T-cell (primary cell): ENCODE data around the gene MMRN2. TPM values are rescaled to one million over a fixed set of nuclear protein-coding genes. Genes with fewer than 3 reads are reported as not detected.

Experiments used
- ATAC-seq, 4 experiments: fragments of 200-7000 bp in 3 of 4; fragments of 150-1000 bp in 1 of 4; cut with Tn5 transposase; replicated peaks in 1 of 4; 1 replicate in 3 of 4; 2 replicates in 1 of 4; pipeline ENCODE4 v1.10.0; 2021; ENCODE audit warnings: moderate library complexity in 3 of 4, mild to moderate bottlenecking in 2 of 4, moderate number of reproducible peaks in 1 of 4
- CTCF ChIA-PET, 2 donors: fragments of 300-600 bp; sonication (Branson Sonifier 250); formaldehyde crosslinking; loops; one replicate each; lab custom pipeline; 2022; ENCODE audit warnings: antibody characterized with exemption in 2 of 2; lab: Charles Lee
- POLR2A ChIA-PET, 2 donors: fragments of 300-600 bp; sonication (Branson Sonifier 250); formaldehyde crosslinking; loops; one replicate each; lab custom pipeline; 2022; ENCODE audit warnings: antibody characterized with exemption in 2 of 2; lab: Charles Lee
- DNase-seq, 35 experiments: peaks; one replicate each; pipeline versions ENCODE4 v3.0.0 to v3.0.0-alpha.2; 2013 to 2023
- H3K27ac ChIP-seq: one replicate; pipeline ENCODE4 v1.5.1; 2013; ENCODE audit warnings: low read length
- H3K27me3 ChIP-seq, 2 experiments: replicated peaks in 1 of 2; 1 replicate in 1 of 2; 2 replicates in 1 of 2; pipeline versions ENCODE4 v1.6.1 to v1.7.0; 2013; ENCODE audit warnings: low read length in 1 of 2, mixed read lengths in 1 of 2; ENCODE audit not compliant: control insufficient read depth in 2 of 2, insufficient read depth in 2 of 2; ENCODE audit errors: extremely low read depth in 1 of 2
- H3K36me3 ChIP-seq, 2 donors: 1 replicate in 1 of 2; 2 replicates in 1 of 2; pipeline versions ENCODE4 v1.6.1 to v1.7.0; 2013; ENCODE audit warnings: low read length in 1 of 2; ENCODE audit not compliant: control insufficient read depth in 2 of 2, insufficient read depth in 1 of 2; ENCODE audit errors: extremely low read depth in 1 of 2
- H3K4me1 ChIP-seq, 2 experiments: 1 replicate in 1 of 2; 2 replicates in 1 of 2; pipeline versions ENCODE4 v1.6.1 to v1.7.0; 2013; ENCODE audit warnings: low read length in 2 of 2, mixed read lengths in 1 of 2; ENCODE audit not compliant: insufficient read depth in 2 of 2, control insufficient read depth in 1 of 2; ENCODE audit errors: extremely low read depth in 1 of 2
- H3K4me3 ChIP-seq, 2 donors: 1 replicate in 1 of 2; 2 replicates in 1 of 2; pipeline versions ENCODE4 v1.5.1 to v1.7.0; 2013; ENCODE audit warnings: mild to moderate bottlenecking in 2 of 2, low read length in 1 of 2, moderate library complexity in 1 of 2; ENCODE audit not compliant: control insufficient read depth in 1 of 2; ENCODE audit errors: extremely low read depth in 1 of 2
- H3K9me3 ChIP-seq: 2 replicates; pipeline ENCODE4 v1.7.0; 2013
- H3K27ac Mint-ChIP-seq, 2 donors: one replicate each; pipeline ENCODE4 v1.8.0; 2020 to 2021; ENCODE audit warnings: mild to moderate bottlenecking in 2 of 2, mixed read lengths in 2 of 2
- H3K27me3 Mint-ChIP-seq, 2 donors: one replicate each; pipeline ENCODE4 v1.8.0; 2021 to 2022; ENCODE audit warnings: mixed read lengths in 2 of 2
- H3K36me3 Mint-ChIP-seq: one replicate; pipeline ENCODE4 v1.8.0; 2021; ENCODE audit warnings: mixed read lengths
- H3K4me1 Mint-ChIP-seq, 3 donors: one replicate each; pipeline ENCODE4 v1.8.0; 2020 to 2022; ENCODE audit warnings: mixed read lengths in 3 of 3, mild to moderate bottlenecking in 1 of 3
- H3K4me3 Mint-ChIP-seq, 3 donors: one replicate each; pipeline ENCODE4 v1.8.0; 2020 to 2022; ENCODE audit warnings: mild to moderate bottlenecking in 3 of 3, mixed read lengths in 3 of 3, moderate library complexity in 3 of 3
- H3K9me3 Mint-ChIP-seq, 3 donors: one replicate each; pipeline ENCODE4 v1.8.0; 2020 to 2022; ENCODE audit warnings: mixed read lengths in 3 of 3
- WGBS: methylation state at CpG from one replicate; pipeline ENCODE4 v1.1.5; 2013; ENCODE audit warnings: missing lambda C conversion rate; ENCODE audit not compliant: insufficient coverage; 5-methylcytosine and 5-hydroxymethylcytosine counted together
- total RNA-seq, 35 experiments: library from RNA in 6 of 35; stranded (reverse) in 6 of 35; fragments of 120-200 nt in 1 of 35; gene quantifications; one replicate each; pipeline versions ENCODE4 v1.2.1 to v1.2.4 and lab custom pipeline; 2013 to 2026

Gene MMRN2
- total RNA-seq, 5 donors from 2014 or later (not counting 1 experiment from before 2014, with no cell fraction given): 0.09 to 0.96 (median 0.33) TPM; not detected in 1

DNA sequence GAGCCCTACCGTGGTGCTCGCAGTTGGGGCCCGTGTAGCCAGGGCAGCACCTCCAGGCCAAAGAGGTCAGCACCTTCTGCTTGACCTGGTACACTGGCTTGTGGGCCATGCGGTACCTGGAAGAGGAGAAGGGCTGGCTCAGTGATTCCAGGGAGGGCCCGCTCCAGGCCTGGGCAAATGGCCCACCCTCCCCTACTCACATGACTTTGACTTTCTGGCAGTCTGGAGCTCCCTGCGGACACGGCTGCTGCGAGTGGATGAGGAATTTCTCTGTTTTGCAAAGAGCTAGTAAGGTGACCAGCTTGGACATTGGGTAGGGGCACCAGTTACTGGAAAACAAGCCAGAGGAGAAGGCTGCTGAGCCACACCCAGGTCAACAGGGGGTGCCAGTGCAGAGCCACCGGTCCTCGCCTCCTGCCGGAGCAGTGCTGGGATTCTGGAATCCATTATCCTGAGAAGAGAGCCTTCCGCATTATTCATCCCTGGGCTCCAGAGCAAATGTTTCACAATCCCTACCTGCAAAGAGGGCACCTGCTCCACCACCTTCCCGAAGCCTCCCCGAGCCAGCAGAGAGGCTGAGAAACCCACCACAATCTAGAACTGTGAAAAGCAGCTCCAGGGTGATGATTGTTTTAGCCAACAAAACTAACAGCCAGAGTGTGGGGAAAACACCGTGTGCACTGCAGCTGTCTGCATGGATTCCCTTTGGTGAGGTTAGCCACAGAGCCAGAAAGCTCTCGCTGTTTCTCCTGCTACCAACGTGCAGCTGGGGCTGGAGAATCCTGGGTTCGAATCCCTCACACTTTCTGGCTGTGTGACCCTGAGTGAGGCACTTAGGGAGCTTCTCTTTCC lies 11.8 kb downstream of the MMRN2 start:
- CTCF ChIA-PET: interaction anchor here (0.6 to 0.9 kb wide), 2 partner anchors 15 to 223 kb away, joined by 4 to 6 read pairs; no protein-coding TSS in a partner anchor

DNA sequence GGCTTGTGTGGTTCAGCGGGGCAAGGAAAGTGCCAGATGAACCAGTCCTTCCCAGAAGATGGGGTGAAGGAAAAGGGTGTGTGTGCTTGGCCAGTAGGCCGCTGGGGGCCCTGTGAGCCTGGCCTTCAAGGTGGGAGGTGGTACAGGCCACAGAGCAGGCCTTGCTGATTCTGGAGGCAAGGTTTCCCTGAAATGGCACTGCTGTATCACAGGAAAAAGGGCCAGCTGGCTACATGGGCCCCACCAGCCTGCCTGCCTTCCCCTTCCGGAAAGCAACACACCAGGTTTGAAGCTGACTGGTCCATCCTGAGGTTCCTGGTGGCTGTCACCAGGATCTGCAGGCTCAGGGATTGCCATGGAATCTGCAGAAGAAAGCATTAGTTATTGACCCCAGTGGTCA lies 12.5 kb downstream of the MMRN2 start:
- no peaks in the 10 kb centered on the region for H3K27me3 Mint-ChIP-seq
- ChIA-PET POLR2A (no interaction called here), CTCF (no interaction called here)
- no peak overlapping the region for H3K4me3 Mint-ChIP-seq
- H3K9me3 Mint-ChIP-seq: peaks cover 0 to 3% (median 0%) of the 10 kb centered on the region in 3 donors
- WGBS: 94% methylated on average over 3 of the region's 3 CpGs
- peaks cover 0 to 9% of the 10 kb centered on the region in 2 experiments for H3K4me1 ChIP-seq
- no peak overlapping the region for H3K27ac ChIP-seq
- no peak overlapping the region for H3K27ac Mint-ChIP-seq
- no peaks in the 10 kb centered on the region for H3K36me3 Mint-ChIP-seq
- H3K9me3 ChIP-seq: no peaks in the 10 kb centered on the region
- no peaks in the 10 kb centered on the region for H3K36me3 ChIP-seq
- H3K4me1 Mint-ChIP-seq: peaks cover 5 to 24% (median 7%) of the 10 kb centered on the region in 3 donors
- no peak overlapping the region for H3K4me3 ChIP-seq
- ATAC-seq (no peak), DNase-seq (peak in 1 of 35 experiments; percentile 21)
- H3K27me3 ChIP-seq: peaks cover 0 to 18% of the 10 kb centered on the region in 2 experiments

More for the DNA sequence above, 11.8 kb downstream of the MMRN2 start:
- Mint-ChIP-seq H3K27ac (no peak overlapping the region), H3K27me3 (no peaks in the 10 kb centered on the region), H3K9me3 (peaks cover 0 to 3% (median 0%) of the 10 kb centered on the region in 3 donors), H3K4me1 (peaks cover 9 to 31% (median 14%) of the 10 kb centered on the region in 3 donors), H3K4me3 (no peak overlapping the region), H3K36me3 (peaks cover 4% of the 10 kb centered on the region)
- peak in 1 of 35 experiments; percentile 14 for DNase-seq
- H3K9me3 ChIP-seq: no peaks in the 10 kb centered on the region
- no peak for ATAC-seq
- POLR2A ChIA-PET: no interaction called here
- H3K27me3 ChIP-seq: peaks cover 0 to 18% of the 10 kb centered on the region in 2 experiments
- no peak overlapping the region for H3K4me3 ChIP-seq
- WGBS: 74% methylated on average over 14 of the region's 18 CpGs
- H3K36me3 ChIP-seq: no peaks in the 10 kb centered on the region
- H3K27ac ChIP-seq: no peak overlapping the region
- H3K4me1 ChIP-seq: peaks cover 2 to 16% of the 10 kb centered on the region in 2 experiments

DNA sequence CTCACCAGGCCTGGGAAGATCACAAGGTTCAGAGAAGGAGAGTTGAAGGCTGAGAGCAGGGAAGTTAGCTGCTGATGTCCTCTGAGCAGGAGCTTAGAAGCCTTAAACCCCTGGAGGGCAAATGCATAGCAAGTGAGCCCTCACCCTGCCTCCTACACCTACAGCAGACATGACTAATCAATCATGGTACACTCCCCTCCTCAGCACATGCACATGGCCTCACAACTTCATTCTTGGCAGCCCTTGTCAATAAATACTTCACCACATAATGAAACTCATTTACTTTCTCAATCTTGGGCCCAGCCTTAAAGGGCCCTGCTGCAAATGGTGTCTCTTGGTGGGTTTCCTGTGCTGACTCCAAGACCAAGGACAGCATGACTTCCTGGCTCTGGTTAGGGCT lies 12.9 kb downstream of the MMRN2 start:
- peaks cover 6 to 25% (median 6%) of the 10 kb centered on the region in 3 donors for H3K4me1 Mint-ChIP-seq
- H3K36me3 Mint-ChIP-seq: no peaks in the 10 kb centered on the region
- DNase-seq (no peak), ATAC-seq (no peak)
- Histone ChIP-seq H3K9me3 (no peaks in the 10 kb centered on the region), H3K27me3 (peaks cover 0 to 18% of the 10 kb centered on the region in 2 experiments), H3K4me1 (peaks cover 0 to 11% of the 10 kb centered on the region in 2 experiments), H3K36me3 (no peaks in the 10 kb centered on the region), H3K27ac (no peak overlapping the region), H3K4me3 (no peak overlapping the region)
- H3K27me3 Mint-ChIP-seq: no peaks in the 10 kb centered on the region
- no peak overlapping the region for H3K4me3 Mint-ChIP-seq
- ChIA-PET POLR2A (no interaction called here), CTCF (no interaction called here)
- no peak overlapping the region for H3K27ac Mint-ChIP-seq
- H3K9me3 Mint-ChIP-seq: peaks cover 0 to 3% (median 0%) of the 10 kb centered on the region in 3 donors

DNA sequence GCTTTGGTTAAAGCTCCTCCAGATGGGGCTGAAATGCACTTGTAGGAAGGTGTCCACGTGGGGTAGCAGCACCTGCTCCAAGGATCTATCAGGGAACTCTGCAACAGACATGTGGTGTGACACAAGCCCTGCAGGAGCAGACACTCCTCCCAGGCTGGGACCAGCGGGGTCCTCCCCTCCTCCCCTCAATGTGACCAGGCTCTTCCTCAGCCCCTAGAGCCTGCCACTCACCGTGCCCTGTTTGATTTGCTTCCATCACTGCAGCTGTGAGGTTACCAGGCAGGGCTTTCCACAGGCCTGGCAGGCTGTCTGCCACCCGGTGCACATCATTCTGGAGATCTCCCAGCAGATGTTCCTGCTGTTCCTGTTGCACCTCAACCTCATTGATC lies 13.4 kb downstream of the MMRN2 start:
- no peak overlapping the region for H3K27ac ChIP-seq
- POLR2A ChIA-PET: no interaction called here
- CTCF ChIA-PET: no interaction called here
- 71% methylated on average over 2 of the region's 4 CpGs for WGBS
- Mint-ChIP-seq H3K9me3 (peaks cover 0 to 3% (median 0%) of the 10 kb centered on the region in 3 donors), H3K27me3 (no peaks in the 10 kb centered on the region), H3K4me1 (peaks cover 2 to 23% (median 7%) of the 10 kb centered on the region in 3 donors), H3K36me3 (no peaks in the 10 kb centered on the region), H3K27ac (no peak overlapping the region), H3K4me3 (no peak overlapping the region)
- peaks cover 0 to 18% of the 10 kb centered on the region in 2 experiments for H3K27me3 ChIP-seq
- DNase-seq (no peak), ATAC-seq (no peak)
- no peaks in the 10 kb centered on the region for H3K9me3 ChIP-seq
- H3K4me3 ChIP-seq: no peak overlapping the region
- H3K36me3 ChIP-seq: no peaks in the 10 kb centered on the region
- peaks cover 0 to 15% of the 10 kb centered on the region in 2 experiments for H3K4me1 ChIP-seq

DNA sequence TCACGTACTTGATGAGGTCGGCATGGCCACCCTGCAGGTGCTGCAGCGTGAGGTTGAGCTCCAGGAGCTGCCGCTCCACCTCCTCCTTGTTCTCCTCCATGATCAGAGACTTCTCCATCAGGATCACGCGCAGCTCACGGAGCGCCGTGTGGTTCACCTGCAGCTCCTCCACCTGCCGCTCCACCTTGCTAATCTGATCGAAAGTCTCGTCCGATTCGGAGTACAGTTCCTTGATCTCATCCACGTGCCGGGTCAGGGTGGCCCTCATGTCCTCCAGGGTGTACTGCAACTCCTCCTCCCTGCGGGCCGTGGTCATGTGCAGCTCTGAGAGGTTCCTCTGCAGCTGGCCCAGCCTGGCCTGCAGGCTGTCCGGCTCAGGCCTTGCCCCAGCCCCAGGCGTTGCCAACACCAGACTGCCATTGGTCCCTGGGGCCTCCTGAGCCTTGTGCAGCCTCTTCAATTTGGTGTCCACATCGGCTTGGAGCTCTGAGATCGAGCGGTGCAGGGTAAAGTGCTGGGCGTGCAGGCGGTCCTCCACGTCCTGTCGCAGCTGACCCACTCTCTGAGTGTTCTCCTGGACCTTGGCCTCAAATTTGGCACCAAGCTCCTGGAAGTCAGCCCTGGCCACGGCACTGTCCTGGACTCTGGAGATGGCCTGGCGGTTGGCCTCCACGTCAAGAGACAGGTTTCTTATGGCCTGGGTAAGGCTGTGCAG lies 13.9 kb downstream of the MMRN2 start:
- Mint-ChIP-seq H3K4me3 (no peak overlapping the region), H3K36me3 (no peaks in the 10 kb centered on the region), H3K9me3 (peaks cover 0 to 3% (median 0%) of the 10 kb centered on the region in 3 donors), H3K27me3 (no peaks in the 10 kb centered on the region), H3K4me1 (peaks cover 0 to 18% (median 7%) of the 10 kb centered on the region in 3 donors), H3K27ac (no peak overlapping the region)
- DNase-seq: no peak
- Histone ChIP-seq H3K9me3 (no peaks in the 10 kb centered on the region), H3K27me3 (peaks cover 0 to 18% of the 10 kb centered on the region in 2 experiments), H3K36me3 (no peaks in the 10 kb centered on the region), H3K27ac (no peak overlapping the region), H3K4me3 (no peak overlapping the region), H3K4me1 (peaks cover 0 to 15% of the 10 kb centered on the region in 2 experiments)
- no peak for ATAC-seq
- ChIA-PET CTCF (interaction anchor here in 1 of 2 donors (0.5 kb wide), 1 partner anchor 11 kb away, joined by 10 read pairs; no protein-coding TSS in a partner anchor), POLR2A (no interaction called here)
- 95% methylated on average over 30 of the region's 30 CpGs for WGBS
